Esophagus squamous epithelium (tissue), 5 donors: ENCODE measurements around the gene SOX15. TPM values are rescaled to one million over a fixed set of nuclear protein-coding genes. Genes with fewer than 3 reads are reported as not detected.

Experiments
- DNase-seq: peaks from one replicate; lab custom pipeline; 2025; lab: John Stamatoyannopoulos, UW
- H3K27ac ChIP-seq, 4 donors: fragments of 200-600 bp; sonication (generic); one replicate each; pipeline ENCODE4 v1.5.1; 2016 to 2019; ENCODE audit warnings: mild to moderate bottlenecking in 1 of 4
- H3K27me3 ChIP-seq, 4 donors: fragments of 200-600 bp; sonication (generic); 1 replicate in 3 of 4; 2 replicates in 1 of 4; pipeline versions ENCODE4 v1.5.1 to v1.6.0; 2017 to 2021; ENCODE audit warnings: antibody characterized with exemption in 1 of 4
- H3K36me3 ChIP-seq, 3 donors: fragments of 200-600 bp; sonication (generic); one replicate each; pipeline ENCODE4 v1.5.1; 2016 to 2019
- H3K4me1 ChIP-seq, 3 donors: fragments of 200-600 bp; sonication (generic); one replicate each; pipeline ENCODE4 v1.5.1; 2017 to 2019
- H3K4me3 ChIP-seq, 4 donors: fragments of 200-600 bp; sonication (generic); 1 replicate in 3 of 4; 2 replicates in 1 of 4; pipeline ENCODE4 v1.5.1; 2016 to 2019; ENCODE audit warnings: mild to moderate bottlenecking in 2 of 4, moderate library complexity in 1 of 4
- H3K9me3 ChIP-seq, 3 donors: fragments of 200-600 bp; sonication (generic); one replicate each; pipeline ENCODE4 v1.5.1; 2016 to 2019
- POLR2A ChIP-seq, 4 donors: fragments of 450-650 bp; IDR thresholded peaks; one replicate each; pipeline ENCODE4 v1.6.1; 2017; ENCODE audit warnings: antibody characterized with exemption in 4 of 4, mild to moderate bottlenecking in 4 of 4, moderate library complexity in 3 of 4
- WGBS, 2 donors: methylation state at CpG; one replicate each; pipeline ENCODE4 v1.1.5; 2018; 5-methylcytosine and 5-hydroxymethylcytosine counted together
- intact Hi-C: fragments of 100-400 bp; cut with DNase I; formaldehyde crosslinking; loops from one replicate; pipeline ENCODE4 v1.15.0; 2022
- total RNA-seq, 4 donors: library from RNA; depleted of rRNA; stranded (reverse); fragments of >200 nt; gene quantifications; one replicate each; pipeline ENCODE4 v1.1.0, GENCODE V29; 2016
- TF ChIP-seq, protein P1 (sequence below), 6 experiments: fragments of 450-650 bp in 4 of 6; fragments of 200-600 bp in 2 of 6; sonication (generic) in 2 of 6; IDR thresholded peaks; one replicate each; pipeline ENCODE4 v1.5.1; 2016 to 2019; ENCODE audit warnings: antibody characterized with exemption in 6 of 6, mild to moderate bottlenecking in 4 of 6, moderate library complexity in 4 of 6
- donor health status: DM: yes; HTN: yes; CAD: no.

Gene SOX15
- total RNA-seq: 100 to 1,000 TPM in 2 of 4 donors, 10 to 100 TPM in 2; 89.1 to 127 (median 103) TPM

DNA sequence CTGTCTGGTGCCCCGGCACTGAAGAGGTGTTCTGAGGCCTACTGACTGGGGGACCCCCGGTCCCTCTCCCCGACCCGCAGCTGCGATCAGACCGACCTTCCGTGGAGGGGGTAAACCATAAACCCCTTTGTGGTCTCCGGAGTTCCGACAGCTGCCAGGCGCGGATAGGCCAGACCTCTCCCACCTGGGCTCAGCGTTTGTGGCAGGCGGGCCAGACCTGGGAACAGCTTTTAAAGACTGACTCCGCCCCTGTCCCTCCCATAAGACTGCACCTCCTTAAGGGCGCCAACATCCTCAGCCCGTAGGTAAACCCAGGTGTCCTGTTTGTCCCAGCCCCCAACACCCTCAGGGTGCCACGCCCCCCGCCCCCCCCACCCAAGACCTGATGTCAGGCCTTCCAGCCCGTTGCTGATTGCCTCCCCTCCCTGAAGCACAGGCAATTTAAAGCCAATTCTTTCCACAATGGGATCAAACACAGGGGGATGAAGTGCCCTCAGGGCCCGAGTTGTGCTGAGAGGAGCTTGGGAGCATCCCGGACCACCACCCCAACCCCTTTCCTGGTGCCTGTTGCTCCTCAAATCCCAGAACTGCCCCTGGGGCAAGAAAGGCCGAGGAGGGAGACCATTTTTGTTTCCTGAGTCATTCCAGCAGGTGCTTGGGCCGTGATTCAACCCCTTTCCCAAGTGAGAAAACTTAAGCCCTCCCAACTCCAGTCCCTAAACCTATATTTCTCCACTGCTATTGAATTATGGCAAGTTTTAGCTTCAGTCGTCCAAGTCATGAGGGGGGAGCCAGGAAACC lies at the start of gene SOX15:
Gene SOX15 (minus strand): TSS at position 204 of the 801 bp plus-strand sequence. CDS start 418 bp downstream, outside the sequence.
- TF ChIP-seq POLR2A (IDR thresholded peaks at IDR 0.05): peak in 2 of 4 donors; percentile 50 to 74
- TF ChIP-seq, protein P1, sequence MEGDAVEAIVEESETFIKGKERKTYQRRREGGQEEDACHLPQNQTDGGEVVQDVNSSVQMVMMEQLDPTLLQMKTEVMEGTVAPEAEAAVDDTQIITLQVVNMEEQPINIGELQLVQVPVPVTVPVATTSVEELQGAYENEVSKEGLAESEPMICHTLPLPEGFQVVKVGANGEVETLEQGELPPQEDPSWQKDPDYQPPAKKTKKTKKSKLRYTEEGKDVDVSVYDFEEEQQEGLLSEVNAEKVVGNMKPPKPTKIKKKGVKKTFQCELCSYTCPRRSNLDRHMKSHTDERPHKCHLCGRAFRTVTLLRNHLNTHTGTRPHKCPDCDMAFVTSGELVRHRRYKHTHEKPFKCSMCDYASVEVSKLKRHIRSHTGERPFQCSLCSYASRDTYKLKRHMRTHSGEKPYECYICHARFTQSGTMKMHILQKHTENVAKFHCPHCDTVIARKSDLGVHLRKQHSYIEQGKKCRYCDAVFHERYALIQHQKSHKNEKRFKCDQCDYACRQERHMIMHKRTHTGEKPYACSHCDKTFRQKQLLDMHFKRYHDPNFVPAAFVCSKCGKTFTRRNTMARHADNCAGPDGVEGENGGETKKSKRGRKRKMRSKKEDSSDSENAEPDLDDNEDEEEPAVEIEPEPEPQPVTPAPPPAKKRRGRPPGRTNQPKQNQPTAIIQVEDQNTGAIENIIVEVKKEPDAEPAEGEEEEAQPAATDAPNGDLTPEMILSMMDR (IDR thresholded peaks at IDR 0.05): no peak
- 31 to 60% methylated on average over 7 of the region's 24 CpGs for WGBS, 2 donors
- H3K9me3 ChIP-seq: no peaks in the 10 kb centered on the region
- no peak for DNase-seq
- H3K27me3 ChIP-seq: no peaks in the 10 kb centered on the region
- peak within 1 kb of the TSS; percentile 90 to 96 (median 96) for H3K27ac ChIP-seq
- H3K36me3 ChIP-seq: peaks cover 32 to 72% (median 41%) of the 10 kb centered on the region in 3 donors
- peak within 1 kb of the TSS; percentile 64 to 76 (median 68) for H3K4me3 ChIP-seq
- H3K4me1 ChIP-seq: peaks cover 23 to 65% (median 32%) of the 10 kb centered on the region in 3 donors
- intact Hi-C loops: loop anchor here (5.0 kb wide), 1 partner anchor 92 kb away; no protein-coding TSS in a partner anchor

DNA sequence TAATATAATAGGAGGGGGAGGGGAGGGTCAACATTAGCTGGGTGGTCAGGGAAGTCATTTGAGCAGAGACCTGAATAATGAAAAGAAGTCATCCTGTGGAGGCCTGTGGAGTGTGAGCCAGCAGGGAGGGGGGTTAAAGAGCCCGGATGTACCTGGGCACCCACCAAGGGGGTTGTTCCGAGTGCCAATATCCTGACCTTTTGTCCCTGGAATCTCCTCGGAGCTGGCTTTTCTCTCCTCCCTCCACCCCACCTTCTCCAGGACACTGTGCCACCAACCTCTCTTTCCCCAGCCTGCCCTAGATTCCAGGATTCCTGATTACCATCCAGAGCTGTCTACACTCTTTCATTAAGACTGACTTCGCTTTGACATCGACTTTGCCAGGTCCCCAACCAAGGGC lies 46.3 kb upstream of the SOX15 start:
- H3K9me3 ChIP-seq: no peaks in the 10 kb centered on the region
- DNase-seq: no peak
- 62 to 65% methylated on average over 5 of the region's 5 CpGs for WGBS, 2 donors
- no peaks in the 10 kb centered on the region for H3K27me3 ChIP-seq
- H3K36me3 ChIP-seq: no peaks in the 10 kb centered on the region
- TF ChIP-seq, protein P1 (IDR thresholded peaks at IDR 0.05): no peak
- no peak for TF ChIP-seq POLR2A (IDR thresholded peaks at IDR 0.05)
- H3K4me1 ChIP-seq: no peaks in the 10 kb centered on the region
- no peak overlapping the region for H3K4me3 ChIP-seq
- H3K27ac ChIP-seq: no peak overlapping the region
- intact Hi-C loops: no loop called here

DNA sequence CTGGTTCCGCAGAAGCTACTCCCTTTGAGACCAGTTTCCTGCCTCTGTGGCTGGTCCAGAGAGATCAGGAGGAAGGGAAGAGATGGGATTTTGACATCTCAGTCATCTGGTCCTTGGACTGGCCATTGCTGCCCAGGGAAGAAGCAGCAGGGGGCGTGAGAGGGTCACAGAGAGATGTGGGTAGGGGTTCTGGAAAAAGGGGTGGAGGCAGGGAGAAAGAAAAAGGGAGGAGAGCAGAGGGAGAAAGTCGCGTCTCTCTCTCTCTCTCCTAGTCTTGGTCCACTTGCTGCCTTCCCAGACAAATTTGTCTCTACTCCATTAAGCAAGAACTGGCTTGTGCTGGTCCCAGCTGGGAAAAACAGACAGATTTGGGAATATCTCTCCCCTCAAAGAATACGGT lies 44.5 kb upstream of the SOX15 start:
- TF ChIP-seq, protein P1 (IDR thresholded peaks at IDR 0.05): peak in 4 of 6 experiments; percentile 8 to 41 (median 15)
- TF ChIP-seq POLR2A (IDR thresholded peaks at IDR 0.05): no peak

DNA sequence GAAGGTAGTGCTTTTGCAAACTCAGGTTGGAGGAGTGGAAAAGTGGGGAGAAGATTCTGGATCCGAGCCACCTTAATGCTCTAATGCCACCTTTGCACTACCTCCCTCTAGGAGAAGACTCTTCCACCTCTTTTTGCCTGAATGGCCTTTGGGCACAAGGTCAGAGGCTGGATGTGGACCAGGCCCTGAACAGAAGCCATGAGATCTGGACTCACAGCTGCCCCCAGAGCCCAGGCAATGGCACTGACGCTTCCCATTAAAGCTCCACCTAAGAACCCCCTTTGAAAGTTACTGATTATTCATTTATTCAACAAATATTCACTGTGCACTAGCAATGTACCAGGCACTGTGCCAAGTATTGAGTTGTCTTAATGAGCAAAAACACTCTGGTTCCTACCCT lies 43.2 kb upstream of the SOX15 start:
- no peaks in the 10 kb centered on the region for H3K27me3 ChIP-seq
- no peaks in the 10 kb centered on the region for H3K36me3 ChIP-seq
- no peak overlapping the region for H3K27ac ChIP-seq
- H3K4me3 ChIP-seq: no peak overlapping the region
- 86 to 100% methylated on average over 2 of the region's 2 CpGs for WGBS, 2 donors
- peaks cover 0 to 3% (median 2%) of the 10 kb centered on the region in 3 donors for H3K4me1 ChIP-seq
- TF ChIP-seq, protein P1 (IDR thresholded peaks at IDR 0.05): no peak
- TF ChIP-seq POLR2A (IDR thresholded peaks at IDR 0.05): no peak
- intact Hi-C loops: no loop called here
- no peaks in the 10 kb centered on the region for H3K9me3 ChIP-seq
- no peak for DNase-seq

More for the DNA sequence above, 44.5 kb upstream of the SOX15 start:
- Histone ChIP-seq H3K27ac (no peak overlapping the region), H3K9me3 (no peaks in the 10 kb centered on the region), H3K36me3 (no peaks in the 10 kb centered on the region), H3K4me1 (no peaks in the 10 kb centered on the region), H3K4me3 (no peak overlapping the region), H3K27me3 (no peaks in the 10 kb centered on the region)
- intact Hi-C loops: no loop called here
- no peak for DNase-seq
- 13 to 48% methylated on average over 3 to 5 of the region's 5 CpGs for WGBS, 2 donors

DNA sequence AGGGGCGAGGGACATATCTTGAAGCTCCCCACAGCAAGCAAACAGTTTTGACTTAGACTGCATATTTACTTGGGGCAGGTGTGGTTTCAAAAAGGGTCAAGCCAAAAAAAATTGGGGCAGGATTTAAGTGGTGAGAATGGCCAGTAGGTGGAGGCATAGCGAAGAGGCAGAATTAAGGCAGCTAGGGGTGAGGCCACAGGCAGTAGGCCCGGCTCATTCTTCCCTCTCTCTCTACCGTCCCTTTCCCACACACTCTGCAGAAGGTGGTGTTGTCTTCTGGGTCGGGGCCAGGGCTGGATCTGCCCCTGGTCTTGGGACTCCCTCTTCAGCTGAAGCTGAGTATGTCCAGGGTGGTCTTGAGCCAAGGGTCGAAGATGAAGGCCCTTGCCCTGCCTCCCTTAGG lies 42.6 kb upstream of the SOX15 start:
- no peak for DNase-seq
- H3K9me3 ChIP-seq: no peaks in the 10 kb centered on the region
- 28 to 37% methylated on average over 6 of the region's 6 CpGs for WGBS, 2 donors
- H3K27me3 ChIP-seq: no peaks in the 10 kb centered on the region
- intact Hi-C loops: no loop called here
- H3K36me3 ChIP-seq: no peaks in the 10 kb centered on the region
- TF ChIP-seq, protein P1 (IDR thresholded peaks at IDR 0.05): peak; percentile 30 to 62 (median 52)
- no peak for TF ChIP-seq POLR2A (IDR thresholded peaks at IDR 0.05)
- H3K4me1 ChIP-seq: peaks cover 0 to 8% (median 3%) of the 10 kb centered on the region in 3 donors
- H3K4me3 ChIP-seq: no peak overlapping the region
- no peak overlapping the region for H3K27ac ChIP-seq
